HEK293 (cell line): ENCODE results near the gene AEBP1.

ENCODE experiments used
- ATF2 ChIP-seq: fragments of 450-650 bp; formaldehyde crosslinking; IDR thresholded peaks from 2 replicates; pipeline ENCODE4 v1.5.1; 2016; ENCODE audit warnings: missing biosample characterization, missing genetic modification characterization, low read depth
- EGR2 ChIP-seq: fragments of 450-650 bp; formaldehyde crosslinking; IDR thresholded peaks from 2 replicates; pipeline ENCODE4 v1.5.1; 2016; ENCODE audit warnings: low read depth, missing biosample characterization, missing genetic modification characterization
- GLI2 ChIP-seq: fragments of 450-650 bp; formaldehyde crosslinking; IDR thresholded peaks from 2 replicates; pipeline ENCODE4; 2017; ENCODE audit warnings: missing biosample characterization, missing genetic modification characterization, low read depth, borderline replicate concordance
- GLIS1 ChIP-seq: fragments of 450-650 bp; formaldehyde crosslinking; IDR thresholded peaks from 2 replicates; pipeline ENCODE4 v1.5.1; 2016; ENCODE audit warnings: missing biosample characterization, missing genetic modification characterization
- GLIS2 ChIP-seq: fragments of 450-650 bp; formaldehyde crosslinking; IDR thresholded peaks from 2 replicates; pipeline ENCODE4 v1.5.1; 2016; ENCODE audit warnings: missing biosample characterization, missing genetic modification characterization
- KLF10 ChIP-seq: fragments of 450-650 bp; IDR thresholded peaks from 2 replicates; pipeline ENCODE4 v1.5.1; 2018; ENCODE audit warnings: missing biosample characterization, mild to moderate bottlenecking, missing genetic modification characterization
- MZF1 ChIP-seq: fragments of 450-650 bp; formaldehyde crosslinking; IDR thresholded peaks from 2 replicates; pipeline ENCODE4 v1.5.1; 2017; ENCODE audit warnings: missing biosample characterization, missing genetic modification characterization, borderline replicate concordance
- PATZ1 ChIP-seq: fragments of 450-650 bp; formaldehyde crosslinking; IDR thresholded peaks from 2 replicates; pipeline ENCODE4 v1.5.1; 2016; ENCODE audit warnings: missing biosample characterization, missing genetic modification characterization
- ZBTB1 ChIP-seq: fragments of 450-650 bp; formaldehyde crosslinking; IDR thresholded peaks from 2 replicates; pipeline ENCODE4 v1.5.1; 2016; ENCODE audit warnings: missing biosample characterization, missing genetic modification characterization
- ZBTB10 ChIP-seq: fragments of 450-650 bp; formaldehyde crosslinking; IDR thresholded peaks from 2 replicates; pipeline ENCODE4 v1.5.1; 2016; ENCODE audit warnings: missing biosample characterization, missing genetic modification characterization
- ZBTB20 ChIP-seq: fragments of 450-650 bp; formaldehyde crosslinking; IDR thresholded peaks from 2 replicates; pipeline ENCODE4 v1.5.1; 2016; ENCODE audit warnings: missing biosample characterization, missing genetic modification characterization
- ZEB2 ChIP-seq: fragments of 450-650 bp; formaldehyde crosslinking; IDR thresholded peaks from 2 replicates; pipeline ENCODE4 v1.5.1; 2016; ENCODE audit warnings: missing biosample characterization, missing genetic modification characterization
- ZFHX2 ChIP-seq: fragments of 450-650 bp; formaldehyde crosslinking; conservative IDR thresholded peaks from 2 replicates; pipeline ENCODE4 v1.5.1; 2016; ENCODE audit warnings: missing biosample characterization, missing genetic modification characterization
- ZNF138 ChIP-seq: fragments of 450-650 bp; formaldehyde crosslinking; IDR thresholded peaks from 2 replicates; pipeline ENCODE4 v1.5.1; 2016; ENCODE audit warnings: missing biosample characterization, missing genetic modification characterization, borderline replicate concordance
- ZNF169 ChIP-seq: fragments of 450-650 bp; formaldehyde crosslinking; IDR thresholded peaks from 2 replicates; pipeline ENCODE4 v1.5.1; 2016; ENCODE audit warnings: missing biosample characterization, missing genetic modification characterization
- ZNF449 ChIP-seq: fragments of 450-650 bp; formaldehyde crosslinking; IDR thresholded peaks from 2 replicates; pipeline ENCODE4 v1.5.1; 2017; ENCODE audit warnings: missing biosample characterization, mild to moderate bottlenecking, missing genetic modification characterization, moderate library complexity
- ZNF555 ChIP-seq: fragments of 450-650 bp; formaldehyde crosslinking; conservative IDR thresholded peaks from 2 replicates; pipeline ENCODE4 v1.5.1; 2017; ENCODE audit warnings: missing biosample characterization, mild to moderate bottlenecking, missing genetic modification characterization, inconsistent platforms
- ZNF658 ChIP-seq: fragments of 450-650 bp; formaldehyde crosslinking; IDR thresholded peaks from 2 replicates; pipeline ENCODE4; 2016; ENCODE audit warnings: missing biosample characterization, missing genetic modification characterization
- ZNF76 ChIP-seq: fragments of 450-650 bp; formaldehyde crosslinking; IDR thresholded peaks from 2 replicates; pipeline ENCODE4; 2016; ENCODE audit warnings: low read depth, missing biosample characterization, missing genetic modification characterization, borderline replicate concordance
- ZNF785 ChIP-seq: fragments of 450-650 bp; formaldehyde crosslinking; IDR thresholded peaks from 2 replicates; pipeline ENCODE4 v1.5.1; 2016; ENCODE audit warnings: missing biosample characterization, missing genetic modification characterization
- ZNF843 ChIP-seq: fragments of 450-650 bp; formaldehyde crosslinking; IDR thresholded peaks from 2 replicates; pipeline ENCODE4 v1.5.1; 2016; ENCODE audit warnings: missing biosample characterization, missing genetic modification characterization
- ZSCAN18 ChIP-seq: fragments of 450-650 bp; formaldehyde crosslinking; IDR thresholded peaks from 2 replicates; pipeline ENCODE4 v1.5.1; 2016; ENCODE audit warnings: missing biosample characterization, missing genetic modification characterization
- TF ChIP-seq, protein P1 (sequence below): fragments of 450-650 bp; formaldehyde crosslinking; IDR thresholded peaks from 2 replicates; pipeline ENCODE4 v1.5.1; 2016; ENCODE audit warnings: missing biosample characterization, missing genetic modification characterization
- TF ChIP-seq, protein P2 (sequence below): fragments of 450-650 bp; formaldehyde crosslinking; IDR thresholded peaks from 2 replicates; pipeline ENCODE4 v1.5.1; 2016; ENCODE audit warnings: missing biosample characterization, missing genetic modification characterization

Gene AEBP1

GRCh38 chr7:44112231-44112996 is 8.3 kb downstream of the AEBP1 start (continued):
- no peak for TF ChIP-seq ZNF785 (tag by site-specific recombination)
- TF ChIP-seq ATF2 (tag by site-specific recombination) = no peak
- TF ChIP-seq MZF1 (tag by site-specific recombination) = no peak
- peak; percentile 76 for TF ChIP-seq GLIS1
- TF ChIP-seq PATZ1 = peak; percentile 23; the same call in 1 of the 2 replicates
- no peak for TF ChIP-seq ZNF658
- TF ChIP-seq ZBTB20 = no peak
- TF ChIP-seq EGR2 (tag by site-specific recombination) = no peak
- TF ChIP-seq ZNF76 (tag by site-specific recombination) = no peak
- TF ChIP-seq GLI2 (tag by site-specific recombination) = no peak
- 0 out of 2 replicates have a peak, but pooled peaks have one; percentile 22 for TF ChIP-seq ZBTB10 (tag by site-specific recombination)
- TF ChIP-seq ZNF843 (tag by site-specific recombination) = no peak
- no peak for TF ChIP-seq ZNF169
- TF ChIP-seq, protein P1, sequence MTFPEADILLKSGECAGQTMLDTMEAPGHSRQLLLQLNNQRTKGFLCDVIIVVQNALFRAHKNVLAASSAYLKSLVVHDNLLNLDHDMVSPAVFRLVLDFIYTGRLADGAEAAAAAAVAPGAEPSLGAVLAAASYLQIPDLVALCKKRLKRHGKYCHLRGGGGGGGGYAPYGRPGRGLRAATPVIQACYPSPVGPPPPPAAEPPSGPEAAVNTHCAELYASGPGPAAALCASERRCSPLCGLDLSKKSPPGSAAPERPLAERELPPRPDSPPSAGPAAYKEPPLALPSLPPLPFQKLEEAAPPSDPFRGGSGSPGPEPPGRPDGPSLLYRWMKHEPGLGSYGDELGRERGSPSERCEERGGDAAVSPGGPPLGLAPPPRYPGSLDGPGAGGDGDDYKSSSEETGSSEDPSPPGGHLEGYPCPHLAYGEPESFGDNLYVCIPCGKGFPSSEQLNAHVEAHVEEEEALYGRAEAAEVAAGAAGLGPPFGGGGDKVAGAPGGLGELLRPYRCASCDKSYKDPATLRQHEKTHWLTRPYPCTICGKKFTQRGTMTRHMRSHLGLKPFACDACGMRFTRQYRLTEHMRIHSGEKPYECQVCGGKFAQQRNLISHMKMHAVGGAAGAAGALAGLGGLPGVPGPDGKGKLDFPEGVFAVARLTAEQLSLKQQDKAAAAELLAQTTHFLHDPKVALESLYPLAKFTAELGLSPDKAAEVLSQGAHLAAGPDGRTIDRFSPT (tag by site-specific recombination) = 0 out of 2 replicates have a peak, but pooled peaks have one; percentile 38
- TF ChIP-seq KLF10 = no peak
- TF ChIP-seq GLIS2 (tag by site-specific recombination) = 0 out of 2 replicates have a peak, but pooled peaks have one; percentile 26
- TF ChIP-seq ZBTB1 (tag by site-specific recombination) = no peak
- TF ChIP-seq, protein P2, sequence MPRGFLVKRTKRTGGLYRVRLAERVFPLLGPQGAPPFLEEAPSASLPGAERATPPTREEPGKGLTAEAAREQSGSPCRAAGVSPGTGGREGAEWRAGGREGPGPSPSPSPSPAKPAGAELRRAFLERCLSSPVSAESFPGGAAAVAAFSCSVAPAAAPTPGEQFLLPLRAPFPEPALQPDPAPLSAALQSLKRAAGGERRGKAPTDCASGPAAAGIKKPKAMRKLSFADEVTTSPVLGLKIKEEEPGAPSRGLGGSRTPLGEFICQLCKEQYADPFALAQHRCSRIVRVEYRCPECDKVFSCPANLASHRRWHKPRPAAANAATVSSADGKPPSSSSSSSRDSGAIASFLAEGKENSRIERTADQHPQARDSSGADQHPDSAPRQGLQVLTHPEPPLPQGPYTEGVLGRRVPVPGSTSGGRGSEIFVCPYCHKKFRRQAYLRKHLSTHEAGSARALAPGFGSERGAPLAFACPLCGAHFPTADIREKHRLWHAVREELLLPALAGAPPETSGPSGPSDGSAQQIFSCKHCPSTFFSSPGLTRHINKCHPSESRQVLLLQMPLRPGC (tag by site-specific recombination) = no peak
- TF ChIP-seq ZFHX2 (tag by site-specific recombination) = no peak
- TF ChIP-seq ZEB2 (tag by site-specific recombination) = no peak
- TF ChIP-seq ZNF449 (tag by site-specific recombination) = peak; percentile 79
- TF ChIP-seq ZNF555 (tag by site-specific recombination) = no peak
- no peak for TF ChIP-seq ZSCAN18 (tag by site-specific recombination)
- no peak for TF ChIP-seq ZNF138 (tag by site-specific recombination)
